MCF 10A (cell line): ENCODE results near the gene TSPAN15. TPM values are rescaled to one million over a fixed set of nuclear protein-coding genes. Genes with fewer than 3 reads are reported as not detected.

Experiments
- BruUV-seq: library from RNA; stranded (reverse); fragments of 400-500 nt; replicated peaks from 2 replicates; lab custom pipeline; 2021; lab: Mats Ljungman, UMichigan
- CTCF ChIA-PET: fragments of 300-600 bp; sonication (Branson Sonifier 250); formaldehyde crosslinking; extraction: SDS; loops from one replicate; lab custom pipeline; 2021; ENCODE audit warnings: antibody characterized with exemption, inconsistent platforms; lab: Yijun Ruan, JAX
- POLR2A ChIA-PET: fragments of 300-600, 350-650 bp; sonication (Branson Sonifier 250); formaldehyde crosslinking; extraction: SDS; loops from one replicate; lab custom pipeline; 2020; ENCODE audit warnings: antibody characterized with exemption, inconsistent platforms; lab: Yijun Ruan, JAX
- DNase-seq: peaks from one replicate; pipeline ENCODE4 v3.0.0-alpha.2; 2018; ENCODE audit not compliant: unreplicated experiment
- H3K27ac Mint-ChIP-seq: one replicate; pipeline ENCODE4 v1.8.0; 2022; ENCODE audit warnings: mild to moderate bottlenecking, low read depth, mixed read lengths; ENCODE audit not compliant: unreplicated experiment
- H3K27me3 Mint-ChIP-seq: one replicate; pipeline ENCODE4 v1.8.0; 2022; ENCODE audit warnings: mixed read lengths; ENCODE audit not compliant: insufficient read depth, unreplicated experiment
- H3K36me3 Mint-ChIP-seq: one replicate; pipeline ENCODE4 v1.8.0; 2022; ENCODE audit warnings: mild to moderate bottlenecking, moderate library complexity, mixed read lengths; ENCODE audit not compliant: insufficient read depth, unreplicated experiment
- H3K4me1 Mint-ChIP-seq: one replicate; pipeline ENCODE4 v1.8.0; 2022; ENCODE audit warnings: mixed read lengths; ENCODE audit not compliant: insufficient read depth, unreplicated experiment
- H3K4me3 Mint-ChIP-seq: one replicate; pipeline ENCODE4 v1.8.0; 2022; ENCODE audit warnings: mild to moderate bottlenecking, moderate library complexity, mixed read lengths; ENCODE audit not compliant: unreplicated experiment
- H3K9me3 Mint-ChIP-seq: one replicate; pipeline ENCODE4 v1.8.0; 2022; ENCODE audit warnings: mixed read lengths; ENCODE audit not compliant: unreplicated experiment
- intact Hi-C: fragments of 100-400 bp; cut with micrococcal nuclease; formaldehyde crosslinking; loops from 2 replicates; pipeline ENCODE4 v1.14.1; 2022
- total RNA-seq: library from RNA; stranded (reverse); gene quantifications from 2 replicates; pipeline ENCODE4 v1.2.3, GENCODE V29; 2022
- TF ChIP-seq, protein P1 (sequence below): fragments of 200-600 bp; IDR thresholded peaks from one replicate; pipeline ENCODE4 v1.8.0; 2022; ENCODE audit warnings: antibody characterized with exemption, mild to moderate bottlenecking; ENCODE audit not compliant: unreplicated experiment

The TSPAN15 gene
- total RNA-seq, 1 experiment from 2014 or later = 0.54 TPM

DNA sequence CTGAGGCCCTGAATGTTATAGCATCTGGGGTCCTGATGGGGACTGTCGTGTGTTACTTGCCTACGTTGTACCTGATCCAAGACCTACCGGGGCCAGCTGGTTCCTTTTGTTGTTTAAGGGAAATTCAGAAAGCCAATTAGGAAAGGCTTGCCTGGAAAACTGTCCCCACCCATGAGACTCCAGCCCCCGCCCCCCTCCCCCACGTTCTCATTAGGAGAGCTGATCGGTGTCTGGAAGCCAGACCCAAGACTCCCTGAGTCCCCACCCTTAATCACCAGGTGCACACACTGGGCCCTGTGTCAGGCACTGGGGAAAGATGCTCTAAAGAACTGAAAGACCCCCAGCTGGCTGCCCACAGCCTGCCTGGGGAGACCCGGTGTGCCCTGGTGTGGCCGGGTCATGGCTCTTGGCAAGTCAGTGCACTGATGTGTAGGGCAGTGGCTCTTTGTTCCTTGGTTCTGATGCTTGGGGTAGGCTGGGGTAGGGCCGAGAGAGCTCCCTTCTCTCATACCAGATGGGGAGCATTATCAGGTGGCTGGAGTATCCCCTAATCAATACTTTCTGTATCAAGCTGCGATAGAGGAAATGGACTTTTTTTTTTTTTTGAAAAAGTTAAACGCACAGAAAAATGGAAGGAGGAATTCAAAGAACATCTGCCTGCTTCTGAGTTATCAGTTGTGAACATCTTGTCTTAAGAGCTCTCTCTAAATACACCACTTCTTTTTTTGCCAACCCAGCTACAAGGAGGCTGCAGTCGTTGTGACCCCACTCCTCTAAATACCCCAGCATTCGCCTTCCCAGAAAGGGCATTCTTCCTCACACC, 16.9 kb downstream of the TSPAN15 start:
- no TSS peak for BruUV-seq
- intact Hi-C loops = no loop called here
- ChIA-PET POLR2A (no interaction called here), CTCF (interaction anchor here (0.5 to 1.2 kb wide), 5 partner anchors 13 to 1196 kb away, joined by 3 to 7 read pairs (median 4); no protein-coding TSS in a partner anchor)
- no peaks in the 10 kb centered on the region for H3K36me3 Mint-ChIP-seq
- H3K27ac Mint-ChIP-seq = no peak overlapping the region
- H3K27me3 Mint-ChIP-seq = peaks cover 27% of the 10 kb centered on the region
- H3K4me1 Mint-ChIP-seq = no peaks in the 10 kb centered on the region
- no peaks in the 10 kb centered on the region for H3K9me3 Mint-ChIP-seq
- H3K4me3 Mint-ChIP-seq = no peak overlapping the region
- TF ChIP-seq, protein P1, sequence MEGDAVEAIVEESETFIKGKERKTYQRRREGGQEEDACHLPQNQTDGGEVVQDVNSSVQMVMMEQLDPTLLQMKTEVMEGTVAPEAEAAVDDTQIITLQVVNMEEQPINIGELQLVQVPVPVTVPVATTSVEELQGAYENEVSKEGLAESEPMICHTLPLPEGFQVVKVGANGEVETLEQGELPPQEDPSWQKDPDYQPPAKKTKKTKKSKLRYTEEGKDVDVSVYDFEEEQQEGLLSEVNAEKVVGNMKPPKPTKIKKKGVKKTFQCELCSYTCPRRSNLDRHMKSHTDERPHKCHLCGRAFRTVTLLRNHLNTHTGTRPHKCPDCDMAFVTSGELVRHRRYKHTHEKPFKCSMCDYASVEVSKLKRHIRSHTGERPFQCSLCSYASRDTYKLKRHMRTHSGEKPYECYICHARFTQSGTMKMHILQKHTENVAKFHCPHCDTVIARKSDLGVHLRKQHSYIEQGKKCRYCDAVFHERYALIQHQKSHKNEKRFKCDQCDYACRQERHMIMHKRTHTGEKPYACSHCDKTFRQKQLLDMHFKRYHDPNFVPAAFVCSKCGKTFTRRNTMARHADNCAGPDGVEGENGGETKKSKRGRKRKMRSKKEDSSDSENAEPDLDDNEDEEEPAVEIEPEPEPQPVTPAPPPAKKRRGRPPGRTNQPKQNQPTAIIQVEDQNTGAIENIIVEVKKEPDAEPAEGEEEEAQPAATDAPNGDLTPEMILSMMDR = no peak
- no peak for DNase-seq

DNA sequence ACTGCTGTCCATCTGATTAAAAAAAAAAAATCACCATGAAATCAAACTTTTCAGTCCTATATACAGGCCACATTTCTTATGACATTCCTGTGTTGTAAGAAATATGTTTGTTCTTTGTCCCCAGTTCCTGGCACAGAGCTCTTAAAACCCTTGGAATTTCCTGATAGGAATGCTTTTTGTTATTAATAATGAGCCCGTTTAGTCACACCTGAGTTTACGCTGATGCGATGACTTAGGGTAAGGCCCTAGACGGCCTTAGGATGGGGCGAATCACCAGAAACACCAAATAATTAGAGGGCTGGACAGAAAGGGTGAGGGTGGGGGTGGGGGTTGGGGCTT, 17.5 kb downstream of the TSPAN15 start:
- ChIA-PET POLR2A (interaction anchor here (0.6 kb wide), 1 partner anchor 21 kb away, joined by 3 read pairs; no protein-coding TSS in a partner anchor), CTCF (interaction anchor here (1.1 to 1.2 kb wide), 3 partner anchors 13 to 169 kb away, joined by 3 to 7 read pairs (median 5); no protein-coding TSS in a partner anchor)
- no peak overlapping the region for H3K27ac Mint-ChIP-seq
- TF ChIP-seq, protein P1 = no peak
- intact Hi-C loops = no loop called here
- no peak for DNase-seq
- no peaks in the 10 kb centered on the region for H3K9me3 Mint-ChIP-seq
- H3K36me3 Mint-ChIP-seq = no peaks in the 10 kb centered on the region
- H3K4me1 Mint-ChIP-seq = no peaks in the 10 kb centered on the region
- no TSS peak for BruUV-seq
- no peak overlapping the region for H3K4me3 Mint-ChIP-seq
- H3K27me3 Mint-ChIP-seq = peaks cover 27% of the 10 kb centered on the region

DNA sequence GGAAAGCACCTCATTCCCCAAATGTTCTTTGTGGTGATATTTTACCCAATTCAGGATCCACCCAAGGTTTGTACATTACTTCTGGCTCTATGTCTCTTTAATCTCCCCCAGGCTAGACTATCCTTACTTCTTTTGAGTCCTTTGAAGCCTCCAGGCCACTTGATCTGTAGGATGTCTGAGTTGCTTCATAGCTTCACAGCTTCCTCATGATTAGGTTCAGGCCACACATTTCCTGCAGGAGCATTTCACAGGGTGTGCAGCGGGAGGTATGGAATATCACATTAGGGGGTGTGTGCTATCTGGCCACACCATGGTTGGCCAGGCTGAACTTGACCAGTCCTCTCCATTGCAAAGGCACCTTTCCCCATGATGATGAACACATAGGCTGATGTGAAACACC, 18.7 kb downstream of the TSPAN15 start:
- intact Hi-C loops = no loop called here
- Mint-ChIP-seq H3K4me3 (no peak overlapping the region), H3K36me3 (no peaks in the 10 kb centered on the region), H3K27ac (no peak overlapping the region), H3K4me1 (peaks cover 5% of the 10 kb centered on the region), H3K27me3 (peaks cover 27% of the 10 kb centered on the region), H3K9me3 (no peaks in the 10 kb centered on the region)
- TF ChIP-seq, protein P1 = no peak
- BruUV-seq = no TSS peak
- CTCF ChIA-PET = interaction anchor here (1.3 kb wide), 1 partner anchor 22 kb away, joined by 3 read pairs; no protein-coding TSS in a partner anchor
- DNase-seq = no peak
- POLR2A ChIA-PET = interaction anchor here (0.7 to 1.8 kb wide), 2 partner anchors 16 to 17 kb away, joined by 3 read pairs; no protein-coding TSS in a partner anchor
